Measurements from ENCODE around the gene ACP4. TPM values are rescaled to one million over a fixed set of nuclear protein-coding genes. Genes with fewer than 3 reads are reported as not detected.

Gene ACP4
- total and polyA plus RNA-seq, 2 experiments from 2014 or later = not detected

- TF ChIP-seq, protein P1, sequence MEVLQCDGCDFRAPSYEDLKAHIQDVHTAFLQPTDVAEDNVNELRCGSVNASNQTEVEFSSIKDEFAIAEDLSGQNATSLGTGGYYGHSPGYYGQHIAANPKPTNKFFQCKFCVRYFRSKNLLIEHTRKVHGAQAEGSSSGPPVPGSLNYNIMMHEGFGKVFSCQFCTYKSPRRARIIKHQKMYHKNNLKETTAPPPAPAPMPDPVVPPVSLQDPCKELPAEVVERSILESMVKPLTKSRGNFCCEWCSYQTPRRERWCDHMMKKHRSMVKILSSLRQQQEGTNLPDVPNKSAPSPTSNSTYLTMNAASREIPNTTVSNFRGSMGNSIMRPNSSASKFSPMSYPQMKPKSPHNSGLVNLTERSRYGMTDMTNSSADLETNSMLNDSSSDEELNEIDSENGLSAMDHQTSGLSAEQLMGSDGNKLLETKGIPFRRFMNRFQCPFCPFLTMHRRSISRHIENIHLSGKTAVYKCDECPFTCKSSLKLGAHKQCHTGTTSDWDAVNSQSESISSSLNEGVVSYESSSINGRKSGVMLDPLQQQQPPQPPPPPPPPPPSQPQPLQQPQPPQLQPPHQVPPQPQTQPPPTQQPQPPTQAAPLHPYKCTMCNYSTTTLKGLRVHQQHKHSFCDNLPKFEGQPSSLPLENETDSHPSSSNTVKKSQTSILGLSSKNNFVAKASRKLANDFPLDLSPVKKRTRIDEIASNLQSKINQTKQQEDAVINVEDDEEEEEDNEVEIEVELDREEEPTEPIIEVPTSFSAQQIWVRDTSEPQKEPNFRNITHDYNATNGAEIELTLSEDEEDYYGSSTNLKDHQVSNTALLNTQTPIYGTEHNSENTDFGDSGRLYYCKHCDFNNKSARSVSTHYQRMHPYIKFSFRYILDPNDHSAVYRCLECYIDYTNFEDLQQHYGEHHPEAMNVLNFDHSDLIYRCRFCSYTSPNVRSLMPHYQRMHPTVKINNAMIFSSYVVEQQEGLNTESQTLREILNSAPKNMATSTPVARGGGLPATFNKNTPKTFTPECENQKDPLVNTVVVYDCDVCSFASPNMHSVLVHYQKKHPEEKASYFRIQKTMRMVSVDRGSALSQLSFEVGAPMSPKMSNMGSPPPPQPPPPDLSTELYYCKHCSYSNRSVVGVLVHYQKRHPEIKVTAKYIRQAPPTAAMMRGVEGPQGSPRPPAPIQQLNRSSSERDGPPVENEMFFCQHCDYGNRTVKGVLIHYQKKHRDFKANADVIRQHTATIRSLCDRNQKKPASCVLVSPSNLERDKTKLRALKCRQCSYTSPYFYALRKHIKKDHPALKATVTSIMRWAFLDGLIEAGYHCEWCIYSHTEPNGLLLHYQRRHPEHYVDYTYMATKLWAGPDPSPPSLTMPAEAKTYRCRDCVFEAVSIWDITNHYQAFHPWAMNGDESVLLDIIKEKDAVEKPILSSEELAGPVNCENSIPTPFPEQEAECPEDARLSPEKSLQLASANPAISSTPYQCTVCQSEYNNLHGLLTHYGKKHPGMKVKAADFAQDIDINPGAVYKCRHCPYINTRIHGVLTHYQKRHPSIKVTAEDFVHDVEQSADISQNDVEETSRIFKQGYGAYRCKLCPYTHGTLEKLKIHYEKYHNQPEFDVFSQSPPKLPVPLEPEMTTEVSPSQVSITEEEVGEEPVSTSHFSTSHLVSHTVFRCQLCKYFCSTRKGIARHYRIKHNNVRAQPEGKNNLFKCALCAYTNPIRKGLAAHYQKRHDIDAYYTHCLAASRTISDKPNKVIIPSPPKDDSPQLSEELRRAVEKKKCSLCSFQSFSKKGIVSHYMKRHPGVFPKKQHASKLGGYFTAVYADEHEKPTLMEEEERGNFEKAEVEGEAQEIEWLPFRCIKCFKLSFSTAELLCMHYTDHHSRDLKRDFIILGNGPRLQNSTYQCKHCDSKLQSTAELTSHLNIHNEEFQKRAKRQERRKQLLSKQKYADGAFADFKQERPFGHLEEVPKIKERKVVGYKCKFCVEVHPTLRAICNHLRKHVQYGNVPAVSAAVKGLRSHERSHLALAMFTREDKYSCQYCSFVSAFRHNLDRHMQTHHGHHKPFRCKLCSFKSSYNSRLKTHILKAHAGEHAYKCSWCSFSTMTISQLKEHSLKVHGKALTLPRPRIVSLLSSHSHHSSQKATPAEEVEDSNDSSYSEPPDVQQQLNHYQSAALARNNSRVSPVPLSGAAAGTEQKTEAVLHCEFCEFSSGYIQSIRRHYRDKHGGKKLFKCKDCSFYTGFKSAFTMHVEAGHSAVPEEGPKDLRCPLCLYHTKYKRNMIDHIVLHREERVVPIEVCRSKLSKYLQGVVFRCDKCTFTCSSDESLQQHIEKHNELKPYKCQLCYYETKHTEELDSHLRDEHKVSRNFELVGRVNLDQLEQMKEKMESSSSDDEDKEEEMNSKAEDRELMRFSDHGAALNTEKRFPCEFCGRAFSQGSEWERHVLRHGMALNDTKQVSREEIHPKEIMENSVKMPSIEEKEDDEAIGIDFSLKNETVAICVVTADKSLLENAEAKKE (CRISPR knock-in tag; IDR thresholded peaks at IDR 0.05) = no peak
- TF ChIP-seq JUNB (IDR thresholded peaks at IDR 0.05; ENCODE audit: unreplicated experiment) (no peak), EZH2phosphoT487 (IDR thresholded peaks at IDR 0.05; ENCODE audit: unreplicated experiment) (no peak)
These were observed 31.4 kb downstream of the ACP4 start (continued) for GRCh38 chr19:50821622-50822021.

DNA sequence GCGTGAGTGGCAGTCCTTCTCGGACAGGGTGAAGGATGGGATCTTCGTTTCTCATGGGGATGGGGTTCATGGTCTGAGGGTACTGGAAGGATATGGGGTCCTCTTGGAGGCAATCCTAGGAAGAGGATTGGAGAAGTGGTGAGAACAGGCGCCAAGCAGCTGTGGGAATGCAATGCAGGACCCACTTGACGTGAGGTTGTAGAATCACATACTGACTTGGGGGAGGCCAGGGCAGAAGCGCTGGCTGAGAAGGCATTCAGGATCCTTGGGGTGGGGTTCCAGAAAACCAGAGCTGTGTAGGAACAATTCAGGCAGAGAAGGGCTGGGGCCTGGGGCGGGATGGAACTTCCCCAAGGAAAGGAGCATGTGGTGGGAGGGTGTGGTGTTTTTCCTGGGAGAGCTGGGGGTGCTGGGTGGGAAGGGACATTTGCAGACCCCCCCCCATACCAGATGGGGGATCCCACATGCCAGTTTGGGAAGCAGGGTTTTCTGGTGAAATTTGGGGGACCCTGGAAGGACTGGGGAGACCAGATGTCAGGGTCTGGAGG lies 32.5 kb downstream of the ACP4 start:
- H3K4me3 Mint-ChIP-seq = no peak overlapping the region; the same call in 2 of the 3 replicates
- ATAC-seq = no peak
- no peaks in the 10 kb centered on the region for H3K9me2 ChIP-seq (ENCODE audit: insufficient read depth)
- peaks cover 27% of the 10 kb centered on the region for H3K4me1 Mint-ChIP-seq
- no peaks in the 10 kb centered on the region for H4K20me1 ChIP-seq (replicated peaks; ENCODE audit: insufficient read depth)
- H3K36me3 ChIP-seq (ENCODE audit: insufficient read depth) = no peaks in the 10 kb centered on the region
- peaks cover 43% of the 10 kb centered on the region for H3K27me3 ChIP-seq (ENCODE audit: insufficient read depth)
- H3K4me3 ChIP-seq = no peak overlapping the region
- H3K36me3 Mint-ChIP-seq (ENCODE audit: low read depth) = peaks cover 3% of the 10 kb centered on the region; the same call in 1 of the 3 replicates
- H3K79me2 ChIP-seq (replicated peaks; ENCODE audit: insufficient read depth) = no peaks in the 10 kb centered on the region
- H2AFZ ChIP-seq = no peak overlapping the region
- DNase-seq (ENCODE audit: low spot score) = no peak
- H3K27me3 Mint-ChIP-seq (ENCODE audit: insufficient read depth, low read depth, poor library complexity) = peaks cover 34% of the 10 kb centered on the region
- H3F3A ChIP-seq (replicated peaks; ENCODE audit: low read depth) = no peaks in the 10 kb centered on the region
- peaks cover 10% of the 10 kb centered on the region; the same call in 1 of the 3 replicates for H3K9me3 Mint-ChIP-seq
- H3K27ac Mint-ChIP-seq = no peak overlapping the region
- peaks cover 18% of the 10 kb centered on the region for H3K4me1 ChIP-seq (ENCODE audit: insufficient read depth)
- H3K27ac ChIP-seq (ENCODE audit: low read depth) = no peak overlapping the region
- no peak overlapping the region for H3K4me2 ChIP-seq
- TF ChIP-seq ZNF331 (CRISPR knock-in tag; IDR thresholded peaks at IDR 0.05; ENCODE audit: low read depth) (no peak), CREB1 (CRISPR knock-in tag; IDR thresholded peaks at IDR 0.05; ENCODE audit: low read depth) (no peak), ZNF114 (CRISPR knock-in tag; IDR thresholded peaks at IDR 0.05) (no peak), ETS1 (IDR thresholded peaks at IDR 0.05) (no peak), EZH2phosphoT487 (IDR thresholded peaks at IDR 0.05; ENCODE audit: unreplicated experiment) (no peak), JUNB (IDR thresholded peaks at IDR 0.05; ENCODE audit: unreplicated experiment) (no peak), EZH2 (IDR thresholded peaks at IDR 0.05; ENCODE audit: low read depth, unreplicated experiment) (no peak)
- TF ChIP-seq, protein P2, sequence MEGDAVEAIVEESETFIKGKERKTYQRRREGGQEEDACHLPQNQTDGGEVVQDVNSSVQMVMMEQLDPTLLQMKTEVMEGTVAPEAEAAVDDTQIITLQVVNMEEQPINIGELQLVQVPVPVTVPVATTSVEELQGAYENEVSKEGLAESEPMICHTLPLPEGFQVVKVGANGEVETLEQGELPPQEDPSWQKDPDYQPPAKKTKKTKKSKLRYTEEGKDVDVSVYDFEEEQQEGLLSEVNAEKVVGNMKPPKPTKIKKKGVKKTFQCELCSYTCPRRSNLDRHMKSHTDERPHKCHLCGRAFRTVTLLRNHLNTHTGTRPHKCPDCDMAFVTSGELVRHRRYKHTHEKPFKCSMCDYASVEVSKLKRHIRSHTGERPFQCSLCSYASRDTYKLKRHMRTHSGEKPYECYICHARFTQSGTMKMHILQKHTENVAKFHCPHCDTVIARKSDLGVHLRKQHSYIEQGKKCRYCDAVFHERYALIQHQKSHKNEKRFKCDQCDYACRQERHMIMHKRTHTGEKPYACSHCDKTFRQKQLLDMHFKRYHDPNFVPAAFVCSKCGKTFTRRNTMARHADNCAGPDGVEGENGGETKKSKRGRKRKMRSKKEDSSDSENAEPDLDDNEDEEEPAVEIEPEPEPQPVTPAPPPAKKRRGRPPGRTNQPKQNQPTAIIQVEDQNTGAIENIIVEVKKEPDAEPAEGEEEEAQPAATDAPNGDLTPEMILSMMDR (conservative IDR thresholded peaks at IDR 0.05; ENCODE audit: low read depth in 2 of 2) = no peak

Data from GM23338 (cell line).